Parathyroid adenoma (tissue), 2 donors: ENCODE results near the gene PLOD3.

Experiments used
- H2AFZ ChIP-seq: fragments of 300-600 bp; sonication (generic); one replicate; pipeline ENCODE4 v1.7.0; 2017; ENCODE audit warnings: antibody characterized with exemption, mild to moderate bottlenecking
- H3K27ac ChIP-seq: fragments of 300-600 bp; sonication (generic); one replicate; pipeline ENCODE4 v1.7.0; 2017
- H3K27me3 ChIP-seq: fragments of 300-600 bp; sonication (generic); one replicate; pipeline ENCODE4 v1.7.0; 2017; ENCODE audit warnings: low read length; ENCODE audit not compliant: control insufficient read depth, insufficient read depth
- H3K36me3 ChIP-seq: fragments of 300-600 bp; sonication (generic); one replicate; pipeline ENCODE4 v1.7.0; 2017; ENCODE audit warnings: low read length; ENCODE audit not compliant: control insufficient read depth, insufficient read depth
- H3K4me1 ChIP-seq: fragments of 300-600 bp; sonication (generic); one replicate; pipeline ENCODE4 v1.7.0; 2017; ENCODE audit warnings: control low read depth
- H3K4me2 ChIP-seq: fragments of 300-600 bp; sonication (generic); one replicate; pipeline ENCODE4 v1.7.0; 2017; ENCODE audit warnings: low read length
- H3K4me3 ChIP-seq: fragments of 300-600 bp; sonication (generic); one replicate; pipeline ENCODE4 v1.7.0; 2017; ENCODE audit warnings: low read depth, low read length
- H3K79me2 ChIP-seq: fragments of 300-600 bp; sonication (generic); one replicate; pipeline ENCODE4 v1.7.0; 2017; ENCODE audit warnings: control low read depth
- H3K9ac ChIP-seq: fragments of 300-600 bp; sonication (generic); one replicate; pipeline ENCODE4 v1.7.0; 2017; ENCODE audit warnings: mild to moderate bottlenecking
- H3K9me3 ChIP-seq: fragments of 300-600 bp; sonication (generic); one replicate; pipeline ENCODE4 v1.7.0; 2017; ENCODE audit warnings: low read length; ENCODE audit not compliant: control insufficient read depth
- TF ChIP-seq, protein P1 (sequence below): fragments of 300-600 bp; sonication (generic); IDR thresholded peaks from one replicate; pipeline ENCODE4 v1.7.0; 2017; ENCODE audit warnings: antibody characterized with exemption, mild to moderate bottlenecking
- donor health status: primary hyperparathyroidism.

Gene PLOD3

DNA sequence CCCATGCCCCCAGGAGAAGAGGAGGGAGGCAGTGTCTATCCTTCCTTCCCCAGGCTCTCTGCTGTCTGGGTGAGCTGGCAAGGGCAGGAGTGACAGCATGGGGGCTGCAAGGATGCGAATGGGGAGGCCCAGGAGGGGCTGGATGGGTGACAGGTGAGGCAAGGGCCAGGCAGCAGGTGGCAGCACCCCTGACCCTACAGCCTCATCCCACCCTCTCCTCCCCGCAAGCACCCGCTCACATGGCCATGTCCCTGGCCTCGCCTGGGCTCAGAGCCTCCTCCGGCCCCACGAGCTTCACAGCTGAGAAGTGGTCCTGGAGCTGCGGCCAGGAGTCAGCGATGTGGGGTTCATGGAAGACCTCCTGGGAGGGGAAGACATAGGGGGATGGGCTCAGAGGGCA is 5.4 kb downstream of the PLOD3 start:
- no peaks in the 10 kb centered on the region for H3K27me3 ChIP-seq
- H3K27ac ChIP-seq, result no peak overlapping the region
- no peaks in the 10 kb centered on the region for H3K9me3 ChIP-seq
- no peaks in the 10 kb centered on the region for H3K4me1 ChIP-seq
- no peak overlapping the region for H3K9ac ChIP-seq
- no peak overlapping the region for H2AFZ ChIP-seq
- no peak overlapping the region for H3K4me2 ChIP-seq
- H3K4me3 ChIP-seq, result no peak overlapping the region
- no peaks in the 10 kb centered on the region for H3K36me3 ChIP-seq
- TF ChIP-seq, protein P1, sequence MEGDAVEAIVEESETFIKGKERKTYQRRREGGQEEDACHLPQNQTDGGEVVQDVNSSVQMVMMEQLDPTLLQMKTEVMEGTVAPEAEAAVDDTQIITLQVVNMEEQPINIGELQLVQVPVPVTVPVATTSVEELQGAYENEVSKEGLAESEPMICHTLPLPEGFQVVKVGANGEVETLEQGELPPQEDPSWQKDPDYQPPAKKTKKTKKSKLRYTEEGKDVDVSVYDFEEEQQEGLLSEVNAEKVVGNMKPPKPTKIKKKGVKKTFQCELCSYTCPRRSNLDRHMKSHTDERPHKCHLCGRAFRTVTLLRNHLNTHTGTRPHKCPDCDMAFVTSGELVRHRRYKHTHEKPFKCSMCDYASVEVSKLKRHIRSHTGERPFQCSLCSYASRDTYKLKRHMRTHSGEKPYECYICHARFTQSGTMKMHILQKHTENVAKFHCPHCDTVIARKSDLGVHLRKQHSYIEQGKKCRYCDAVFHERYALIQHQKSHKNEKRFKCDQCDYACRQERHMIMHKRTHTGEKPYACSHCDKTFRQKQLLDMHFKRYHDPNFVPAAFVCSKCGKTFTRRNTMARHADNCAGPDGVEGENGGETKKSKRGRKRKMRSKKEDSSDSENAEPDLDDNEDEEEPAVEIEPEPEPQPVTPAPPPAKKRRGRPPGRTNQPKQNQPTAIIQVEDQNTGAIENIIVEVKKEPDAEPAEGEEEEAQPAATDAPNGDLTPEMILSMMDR, result no peak
- H3K79me2 ChIP-seq, result no peaks in the 10 kb centered on the region

DNA sequence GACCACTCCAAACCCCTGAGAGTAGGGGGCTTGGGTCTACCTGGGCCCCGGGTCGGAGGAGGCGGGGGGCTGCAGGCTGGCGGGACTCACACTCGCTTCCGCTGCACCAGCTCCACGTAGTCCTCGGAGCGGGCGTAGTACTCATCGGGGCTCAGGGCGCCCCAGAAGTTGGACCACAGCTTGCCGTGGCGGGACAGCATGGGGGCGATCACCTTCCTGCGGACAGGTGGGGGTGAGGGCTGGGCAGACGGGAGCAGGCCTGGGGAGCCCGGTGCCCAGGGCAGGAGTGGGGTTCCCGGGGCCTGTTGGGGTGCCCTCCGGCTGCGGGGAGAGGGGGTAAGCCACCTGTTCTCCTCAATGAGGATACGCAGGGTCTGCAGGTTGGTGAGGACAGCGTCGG is 5.9 kb downstream of the PLOD3 start:
- H3K4me3 ChIP-seq, result no peak overlapping the region
- no peak overlapping the region for H3K9ac ChIP-seq
- H3K9me3 ChIP-seq, result no peaks in the 10 kb centered on the region
- H3K79me2 ChIP-seq, result no peaks in the 10 kb centered on the region
- no peak overlapping the region for H3K4me2 ChIP-seq
- TF ChIP-seq, protein P1, result no peak
- H3K36me3 ChIP-seq, result no peaks in the 10 kb centered on the region
- H2AFZ ChIP-seq, result no peak overlapping the region
- H3K27me3 ChIP-seq, result no peaks in the 10 kb centered on the region
- no peaks in the 10 kb centered on the region for H3K4me1 ChIP-seq
- no peak overlapping the region for H3K27ac ChIP-seq

DNA sequence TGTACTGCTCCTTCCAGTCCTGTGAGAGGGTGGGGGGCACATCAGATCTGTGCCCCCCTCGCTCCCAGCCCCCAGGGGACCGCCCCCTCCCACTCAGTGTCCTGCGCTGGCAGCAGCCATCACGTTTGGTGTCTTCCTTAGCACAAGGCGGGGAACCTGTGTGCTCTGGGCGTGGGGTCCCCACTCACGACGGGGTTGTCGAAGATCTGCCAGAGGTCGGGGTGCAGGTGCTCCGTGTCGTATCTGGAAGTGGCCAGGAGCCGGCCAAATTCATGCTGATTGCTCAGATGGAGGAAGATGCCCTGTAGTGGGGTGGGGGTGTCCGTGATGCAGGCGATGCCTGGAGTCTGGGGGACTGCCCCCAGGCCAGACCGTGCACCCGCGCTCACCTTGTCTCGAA is 7.2 kb downstream of the PLOD3 start:
- TF ChIP-seq, protein P1, result no peak
- H3K4me2 ChIP-seq, result no peak overlapping the region
- no peaks in the 10 kb centered on the region for H3K9me3 ChIP-seq
- H3K36me3 ChIP-seq, result no peaks in the 10 kb centered on the region
- no peaks in the 10 kb centered on the region for H3K79me2 ChIP-seq
- no peaks in the 10 kb centered on the region for H3K4me1 ChIP-seq
- H3K27ac ChIP-seq, result no peak overlapping the region
- no peak overlapping the region for H3K9ac ChIP-seq
- H3K27me3 ChIP-seq, result no peaks in the 10 kb centered on the region
- no peak overlapping the region for H2AFZ ChIP-seq
- H3K4me3 ChIP-seq, result no peak overlapping the region

DNA sequence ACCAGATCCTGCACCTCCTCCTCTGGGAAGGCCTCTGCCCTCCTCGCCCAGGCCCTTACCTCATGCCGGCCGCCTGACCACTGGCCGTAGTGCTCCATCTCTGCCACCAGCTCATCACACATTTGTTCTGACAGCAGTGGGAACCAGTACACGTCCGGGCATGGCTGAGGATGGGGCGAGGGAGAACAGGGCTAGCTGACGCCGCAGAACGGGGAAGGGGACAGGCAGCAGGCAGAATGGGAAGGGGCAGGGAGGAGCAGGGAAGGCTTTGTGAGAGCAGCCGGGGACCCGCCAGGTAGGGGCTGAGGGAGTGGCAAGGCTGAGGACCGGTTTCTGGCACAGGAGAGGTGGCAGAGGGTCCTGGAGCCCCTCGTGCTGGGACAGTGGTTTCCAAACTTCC is 8.6 kb downstream of the PLOD3 start:
- TF ChIP-seq, protein P1, result no peak
- Histone ChIP-seq H3K4me1 (no peaks in the 10 kb centered on the region), H3K9ac (no peak overlapping the region), H3K9me3 (no peaks in the 10 kb centered on the region), H3K4me2 (no peak overlapping the region), H3K27me3 (no peaks in the 10 kb centered on the region), H3K27ac (no peak overlapping the region), H3K36me3 (no peaks in the 10 kb centered on the region), H2AFZ (no peak overlapping the region), H3K4me3 (no peak overlapping the region), H3K79me2 (no peaks in the 10 kb centered on the region)

DNA sequence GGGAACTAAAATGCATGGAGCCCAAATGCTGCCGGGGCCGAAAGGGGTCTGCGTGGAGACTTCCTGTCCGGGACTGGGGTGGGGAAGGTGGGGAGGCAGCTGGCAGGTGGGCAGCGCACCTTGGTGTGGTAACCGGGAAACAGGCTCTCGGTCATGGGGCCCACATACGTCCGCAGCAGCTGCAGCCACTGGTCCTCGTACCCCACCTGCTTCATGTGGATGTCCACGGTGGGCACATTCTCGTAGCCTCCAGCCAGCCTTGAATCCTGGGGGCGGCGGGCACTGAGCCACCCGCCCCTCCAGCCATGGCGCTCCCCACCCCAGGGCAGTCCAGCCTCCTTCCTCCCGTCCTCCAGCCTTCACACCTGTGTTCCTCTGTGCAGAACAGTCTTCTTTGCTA is 9.9 kb downstream of the PLOD3 start:
- Histone ChIP-seq H3K36me3 (no peaks in the 10 kb centered on the region), H2AFZ (no peak overlapping the region)
- TF ChIP-seq, protein P1, result no peak

More for the DNA sequence above, 9.9 kb downstream of the PLOD3 start:
- Histone ChIP-seq H3K4me3 (no peak overlapping the region), H3K9ac (no peak overlapping the region), H3K27ac (no peak overlapping the region), H3K79me2 (no peaks in the 10 kb centered on the region), H3K27me3 (no peaks in the 10 kb centered on the region), H3K4me2 (no peak overlapping the region), H3K4me1 (no peaks in the 10 kb centered on the region), H3K9me3 (no peaks in the 10 kb centered on the region)
